ENCODE results near the gene LIPN. TPM values are rescaled to one million over a fixed set of nuclear protein-coding genes. Genes with fewer than 3 reads are reported as not detected.

LIPN gene, protein sequence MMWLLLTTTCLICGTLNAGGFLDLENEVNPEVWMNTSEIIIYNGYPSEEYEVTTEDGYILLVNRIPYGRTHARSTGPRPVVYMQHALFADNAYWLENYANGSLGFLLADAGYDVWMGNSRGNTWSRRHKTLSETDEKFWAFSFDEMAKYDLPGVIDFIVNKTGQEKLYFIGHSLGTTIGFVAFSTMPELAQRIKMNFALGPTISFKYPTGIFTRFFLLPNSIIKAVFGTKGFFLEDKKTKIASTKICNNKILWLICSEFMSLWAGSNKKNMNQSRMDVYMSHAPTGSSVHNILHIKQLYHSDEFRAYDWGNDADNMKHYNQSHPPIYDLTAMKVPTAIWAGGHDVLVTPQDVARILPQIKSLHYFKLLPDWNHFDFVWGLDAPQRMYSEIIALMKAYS
- total RNA-seq (2022; extraction: Qiagen RNA extraction; ENCODE audit: low read depth): not detected in 5 replicates

DNA sequence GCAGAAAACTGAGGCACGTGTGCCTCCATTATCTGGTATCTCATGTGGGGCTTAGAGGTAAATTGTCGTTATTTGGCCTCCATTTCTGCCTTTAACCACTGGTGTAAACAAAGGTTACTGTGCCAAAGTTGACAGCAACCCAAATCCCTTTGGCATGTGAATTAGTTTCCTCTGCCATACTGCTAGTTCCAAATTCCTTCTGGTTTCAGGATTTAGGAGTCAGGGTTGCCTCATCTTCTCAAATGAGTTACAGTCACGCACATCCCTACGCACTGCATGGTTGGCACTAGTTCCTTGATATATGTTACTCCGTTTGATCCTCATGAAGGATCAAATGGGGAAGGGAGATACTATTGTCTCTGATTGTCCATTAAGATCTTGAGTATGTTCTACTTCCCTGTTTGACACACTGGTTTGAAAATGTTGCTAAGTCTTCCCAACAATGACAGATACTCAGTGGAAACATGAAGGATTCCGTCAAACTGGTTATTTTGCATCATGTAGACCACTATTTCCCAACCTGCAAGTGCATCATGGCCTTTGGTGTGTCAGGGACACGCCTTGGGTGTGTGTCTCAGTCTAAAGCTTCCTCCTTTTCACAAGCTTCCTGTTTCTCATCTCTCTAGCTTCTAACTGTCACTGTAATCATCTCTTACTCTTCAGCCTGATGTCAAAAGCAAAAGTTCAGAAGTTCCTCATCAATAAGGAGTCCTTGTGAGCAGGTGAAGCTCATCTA is at the start of gene LIPN:
TSS of gene LIPN (plus strand) at position 655 of the 736 bp plus-strand sequence. CDS start 1,386 bp downstream, outside the sequence.

DNA sequence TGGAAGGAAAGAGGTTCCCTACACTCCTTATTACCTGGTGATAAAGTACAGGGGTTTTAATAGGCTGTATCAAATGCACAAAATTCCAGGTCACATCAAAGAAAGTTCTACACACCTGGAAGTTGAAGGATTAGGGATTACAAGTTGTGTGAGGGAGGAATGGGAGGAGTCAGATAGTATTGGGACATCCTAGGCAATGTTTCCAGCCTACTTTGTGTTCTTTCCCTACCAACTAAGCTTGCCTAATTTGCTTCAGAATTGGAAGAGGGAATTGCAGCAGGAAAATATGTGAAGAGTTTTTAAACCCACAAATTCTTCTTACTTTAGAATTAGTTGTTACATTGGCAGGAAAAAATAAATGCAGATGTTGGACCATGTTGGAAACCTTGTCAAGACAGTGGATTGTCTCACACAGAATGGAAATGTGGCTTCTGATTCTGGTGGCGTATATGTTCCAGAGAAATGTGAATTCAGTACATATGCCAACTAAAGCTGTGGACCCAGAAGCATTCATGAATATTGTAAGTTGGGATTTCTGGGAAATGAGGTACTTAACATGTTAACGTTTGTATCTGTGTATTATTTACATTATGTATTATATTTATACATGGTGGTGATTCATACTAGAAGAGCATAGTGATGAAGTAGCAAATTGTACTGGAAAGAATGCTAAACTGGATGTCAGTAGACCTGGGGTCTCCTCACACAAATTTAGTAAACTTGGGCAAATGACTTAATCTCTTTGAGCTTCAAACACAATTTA is 42.9 kb downstream of the LIPN start, which contains the start of gene LIPM:
TSS of gene LIPM (plus strand) at position 208 of the 763 bp plus-strand sequence. CDS start at position 375, 167 bp downstream.

Other genes with a start within 250 kb of the LIPN start
- gene RNLS, start 176.7 kb upstream of the LIPN start, total RNA-seq (2022; extraction: Qiagen RNA extraction; ENCODE audit: low read depth): 7.0 to 10.4 TPM (median 8.3 TPM) in 5 replicates
- gene LIPJ, start 173.3 kb upstream of the LIPN start, total RNA-seq (2022; extraction: Qiagen RNA extraction; ENCODE audit: low read depth): not detected in 5 replicates
- gene LIPF, start 95.6 kb upstream of the LIPN start, total RNA-seq (2022; extraction: Qiagen RNA extraction; ENCODE audit: low read depth): not detected in 5 replicates
- not detected in 5 replicates for gene LIPK, start 53.8 kb upstream of the LIPN start, total RNA-seq (2022; extraction: Qiagen RNA extraction; ENCODE audit: low read depth)
- gene LIPM, start 42.7 kb downstream of the LIPN start, total RNA-seq (2022; extraction: Qiagen RNA extraction; ENCODE audit: low read depth): not detected in 5 replicates
- gene ANKRD22, start 91.8 kb downstream of the LIPN start, total RNA-seq (2022; extraction: Qiagen RNA extraction; ENCODE audit: low read depth): 0.41 to 0.87 TPM (median 0.58 TPM) in 5 replicates
- 27.9 to 34.3 TPM (median 31.3 TPM) in 5 replicates for gene STAMBPL1, start 120.2 kb downstream of the LIPN start, total RNA-seq (2022; extraction: Qiagen RNA extraction; ENCODE audit: low read depth)
- gene ACTA2, start 192.8 kb downstream of the LIPN start, total RNA-seq (2022; extraction: Qiagen RNA extraction; ENCODE audit: low read depth): 17.2 to 20.5 TPM (median 18.5 TPM) in 5 replicates
- 31.2 to 35.7 TPM (median 33.5 TPM) in 5 replicates for gene FAS, start 230.8 kb downstream of the LIPN start, total RNA-seq (2022; extraction: Qiagen RNA extraction; ENCODE audit: low read depth)

All from A549 treated with GW870086 at 1 μM for 4 hours (cell line).